Measurements from ENCODE around the gene DCAF8.
A peak's percentile ranks its signal among the peaks of the same experiment; 100 is the strongest.
"Not testable (repeated sequence)": the region's sequence is repeated elsewhere in the genome, so short reads cannot be mapped to it uniquely, and the experiment has no call there.

DCAF8 gene

GRCh38 chr1:160261893-160262794, at the start of gene DCAF8:
Gene DCAF8 (minus strand): TSS chr1:160262549. CDS start chr1:160244008, 18,541 bp downstream.
- DNase-seq (ENCODE audit: low read depth in 2 of 2) = peak; percentile 94 to 98

DNA sequence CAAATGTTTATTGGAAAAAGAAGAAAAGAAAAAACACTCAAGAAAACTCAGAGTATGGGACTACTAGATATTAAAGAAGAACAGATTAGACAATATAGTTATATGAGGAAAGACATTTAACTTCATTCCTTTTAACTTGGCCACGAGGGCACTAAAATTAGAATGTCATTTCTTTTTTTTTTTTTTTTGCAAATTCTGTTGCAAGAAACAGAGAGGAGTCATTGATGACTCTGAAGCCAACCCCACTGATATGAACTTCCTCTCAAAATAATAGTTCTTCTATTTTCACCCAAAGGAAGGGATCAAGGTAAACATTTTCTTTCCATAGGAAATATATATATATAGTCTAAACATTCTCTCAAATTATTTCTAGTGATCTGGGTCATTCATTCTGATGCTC, 47.2 kb upstream of the DCAF8 start:
- DNase-seq (ENCODE audit: low read depth in 2 of 2) = no peak

GRCh38 chr1:160309185-160309557, 46.8 kb upstream of the DCAF8 start:
- DNase-seq (ENCODE audit: low read depth in 2 of 2) = no peak

- no peak for DNase-seq (ENCODE audit: low read depth in 2 of 2)
Measured at GRCh38 chr1:160308451-160309184, 46.3 kb upstream of the DCAF8 start.

- DNase-seq (ENCODE audit: low read depth in 2 of 2) = no peak
Measured at GRCh38 chr1:160307118-160307791, 44.9 kb upstream of the DCAF8 start.

- DNase-seq (ENCODE audit: low read depth in 2 of 2) = no peak
Measured at GRCh38 chr1:160300173-160300572, 37.8 kb upstream of the DCAF8 start.

- DNase-seq (ENCODE audit: low read depth in 2 of 2) = no peak
Measured at GRCh38 chr1:160296036-160296435, 33.7 kb upstream of the DCAF8 start.

DNA sequence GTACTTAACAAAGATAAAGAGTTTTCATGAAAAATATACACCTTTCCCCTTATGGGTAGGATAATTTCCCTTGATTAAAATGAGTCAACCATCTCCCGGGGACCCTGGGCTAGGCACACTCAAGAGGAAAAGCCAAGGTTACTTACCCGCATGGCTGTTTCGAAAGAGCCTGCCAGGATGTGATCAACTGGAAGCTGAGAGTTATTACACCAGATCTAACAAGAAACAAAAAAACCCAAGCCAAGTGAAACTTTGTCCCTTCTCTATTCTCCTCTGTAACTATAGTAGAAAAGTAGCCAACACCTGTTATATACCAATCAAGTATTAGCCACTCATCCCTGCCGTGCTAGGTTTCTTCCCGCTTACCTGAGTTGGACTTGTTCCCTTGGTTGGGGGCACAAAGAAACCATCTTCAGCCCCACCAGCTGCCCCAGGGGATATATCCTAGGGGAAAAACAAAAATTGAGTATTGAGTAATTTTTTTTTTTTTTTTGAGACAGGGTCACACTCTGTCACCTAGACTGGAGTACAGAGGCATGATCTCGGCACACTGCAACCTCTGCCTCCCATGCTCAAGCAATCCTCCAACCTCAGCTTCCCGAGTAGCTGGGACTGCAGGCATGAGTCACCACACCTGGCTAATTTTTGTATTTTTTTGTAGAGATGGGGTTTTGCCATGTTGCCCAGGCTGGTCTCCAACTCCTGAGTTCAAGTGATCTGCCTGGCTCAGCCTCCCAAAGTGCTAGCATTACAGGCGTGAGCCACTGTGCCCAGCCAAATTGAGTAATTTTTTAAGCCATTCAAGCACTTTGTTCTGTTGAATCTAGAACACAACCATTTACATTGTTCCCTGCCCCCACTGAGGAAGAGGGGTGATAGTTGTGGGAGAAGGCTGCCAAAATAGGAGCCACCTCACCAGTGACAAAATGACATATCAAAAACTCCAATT, 30.9 kb upstream of the DCAF8 start:
- DNase-seq (ENCODE audit: low read depth in 2 of 2) = no peak

- peak; percentile 14 to 42 for DNase-seq (ENCODE audit: low read depth in 2 of 2)
Measured at GRCh38 chr1:160291248-160292220, 29.2 kb upstream of the DCAF8 start.

- not testable (repeated sequence) for DNase-seq (ENCODE audit: low read depth in 2 of 2)
Measured at GRCh38 chr1:160287769-160288168, 25.4 kb upstream of the DCAF8 start.

DNA sequence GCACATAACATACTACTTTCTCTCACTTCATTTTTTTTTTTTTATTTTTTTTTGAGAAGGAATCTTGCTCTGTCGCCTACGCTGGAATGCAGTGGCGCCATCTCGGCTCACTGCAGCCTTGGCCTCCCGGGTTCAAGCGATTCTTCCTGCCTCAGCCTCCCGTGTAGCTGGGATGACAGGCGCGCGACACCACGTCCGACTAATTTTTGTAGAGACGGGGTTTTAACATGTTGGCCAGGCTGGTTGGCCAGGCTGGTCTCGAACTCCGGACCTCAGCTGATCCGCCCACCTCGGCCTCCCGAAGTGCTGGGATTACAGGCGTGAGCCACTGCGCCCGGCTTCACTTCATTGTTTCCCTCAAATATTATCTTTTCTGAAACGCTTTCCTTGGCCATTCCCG, 23.2 kb upstream of the DCAF8 start:
- no peak for DNase-seq (ENCODE audit: low read depth in 2 of 2)

DNA sequence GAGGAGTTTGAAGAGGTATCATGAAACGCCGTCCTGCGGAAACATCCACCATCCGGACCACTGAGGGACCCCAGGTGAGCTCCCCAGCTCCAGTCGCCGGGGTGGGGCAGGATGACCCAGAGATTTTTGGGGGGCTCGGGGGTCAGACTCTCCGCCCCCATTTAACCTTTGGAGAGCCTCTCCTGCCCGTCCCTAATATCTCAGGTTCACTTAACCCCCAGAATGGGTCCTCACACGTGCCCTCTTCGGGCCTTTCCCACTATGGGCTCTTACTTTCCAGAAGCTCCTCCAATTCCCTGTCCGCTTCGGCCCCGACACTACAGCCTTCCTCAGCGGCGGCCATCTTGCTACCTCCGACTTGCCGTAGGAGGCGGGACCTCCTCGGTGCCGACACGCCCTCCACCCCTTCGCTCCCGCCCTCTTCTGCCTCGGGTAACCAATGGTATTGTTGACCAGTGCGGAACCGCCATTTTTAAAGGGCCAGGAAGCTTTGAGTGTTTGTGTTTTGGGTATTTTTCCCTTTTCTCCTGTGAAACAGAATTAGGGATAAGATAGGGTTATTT, 22.5 kb upstream of the DCAF8 start, which contains the start of gene PEX19:
TSS of gene PEX19 (minus strand) at position 352 of the 563 bp plus-strand sequence. CDS start at position 343, 9 bp downstream.
- DNase-seq (ENCODE audit: low read depth in 2 of 2) = peak; percentile 88 to 91

DNA sequence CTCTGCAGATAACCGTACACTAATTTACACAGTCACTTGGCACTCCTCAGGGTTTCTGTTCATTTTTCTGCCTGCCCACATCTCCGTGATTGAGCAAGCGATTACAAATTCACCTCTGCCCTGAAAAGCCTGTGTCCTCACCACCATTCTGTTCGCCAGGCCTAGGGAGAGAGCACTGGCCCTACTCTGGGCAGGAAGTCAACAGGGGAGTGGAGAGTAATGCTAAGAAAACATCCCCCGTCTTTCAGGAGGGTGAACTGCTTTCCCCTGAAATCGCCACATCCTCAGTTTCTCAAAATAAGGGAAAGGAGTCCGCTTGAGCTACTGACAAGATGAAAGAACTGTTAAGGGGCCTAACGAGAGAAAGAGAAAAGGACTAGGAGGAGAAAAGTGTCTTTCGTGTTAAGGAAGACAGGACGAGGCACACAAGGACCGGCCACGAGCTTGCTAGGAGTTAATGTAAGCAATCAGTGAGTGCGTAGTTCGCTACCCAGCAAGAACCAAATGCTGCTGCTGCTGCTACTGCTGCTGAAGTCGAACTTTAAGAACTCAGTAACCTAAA, 22.0 kb upstream of the DCAF8 start:
- DNase-seq (ENCODE audit: low read depth in 2 of 2) = no peak

- DNase-seq (ENCODE audit: low read depth in 2 of 2) = no peak
Measured at GRCh38 chr1:160282807-160283206, 20.5 kb upstream of the DCAF8 start.

DNA sequence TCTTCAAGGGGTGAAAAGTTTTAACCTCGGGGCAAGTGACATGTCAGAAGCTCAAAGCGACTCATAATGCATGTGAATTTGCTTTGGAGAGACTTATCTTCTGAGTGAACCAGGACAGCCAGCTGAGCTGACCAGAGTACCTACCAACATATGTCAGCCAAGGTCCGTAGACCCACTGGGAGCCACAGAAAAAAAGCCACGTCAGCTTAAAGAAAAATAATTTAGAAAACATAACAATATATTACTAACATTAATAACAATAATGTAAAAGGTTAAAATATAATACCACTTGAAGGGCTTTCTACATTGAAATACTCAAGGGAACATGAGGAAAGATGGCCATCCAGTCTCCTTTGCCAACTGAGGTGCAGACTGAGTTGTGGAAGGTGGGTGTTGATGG, 15.6 kb upstream of the DCAF8 start:
- DNase-seq (ENCODE audit: low read depth in 2 of 2) = no peak

GRCh38 chr1:160277330-160277729, 15.0 kb upstream of the DCAF8 start:
- no peak for DNase-seq (ENCODE audit: low read depth in 2 of 2)

- no peak for DNase-seq (ENCODE audit: low read depth in 2 of 2)
Measured at GRCh38 chr1:160271025-160271424, 8.7 kb upstream of the DCAF8 start.

DNA sequence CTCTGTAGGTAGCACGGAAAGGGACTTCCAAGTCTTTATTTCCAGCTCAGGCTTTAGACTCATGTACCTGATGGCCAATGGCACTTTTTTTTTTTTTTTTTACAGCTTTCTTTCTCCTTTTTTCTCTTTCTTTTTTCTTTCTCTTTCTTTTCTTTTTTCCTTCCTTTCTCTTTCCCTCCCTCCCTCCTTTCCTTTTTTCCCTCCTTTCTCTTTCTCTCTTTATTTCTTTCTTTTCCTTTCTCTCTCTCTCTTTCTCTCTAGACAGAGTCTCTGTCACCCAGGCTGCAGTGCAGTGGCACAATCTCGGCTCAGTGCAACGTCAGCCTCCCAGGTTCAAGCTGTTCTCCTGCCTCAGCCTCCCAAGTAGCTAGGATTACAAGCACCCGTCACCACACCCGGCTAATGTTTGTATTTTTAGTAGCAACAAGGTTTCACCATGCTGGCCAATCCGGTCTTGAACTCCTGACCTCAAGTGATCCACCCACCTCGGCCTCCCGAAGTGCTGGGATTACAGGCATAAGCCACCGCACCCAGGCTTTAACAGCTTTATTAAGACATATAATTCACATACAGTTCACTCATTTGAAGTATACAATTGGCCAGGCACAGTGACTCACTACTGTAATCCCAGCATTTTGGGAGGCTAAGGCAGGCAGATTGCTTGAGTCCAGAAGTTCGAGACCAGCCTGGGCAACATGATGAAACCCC, 5.1 kb upstream of the DCAF8 start:
- DNase-seq (ENCODE audit: low read depth in 2 of 2) = no peak

Measured in stimulated activated CD4-positive, alpha-beta T cell treated with anti-CD3 and anti-CD28 coated beads, Interleukin-15, amount 100 ng/mL, for 48 hours (primary cell).